AG10803 (cell line): Measurements from ENCODE around the gene HCFC2.

ENCODE experiments used
- DNase-seq: peaks from one replicate; pipeline ENCODE4 v3.0.0; 2010; ENCODE audit warnings: low read depth
- H3K4me3 ChIP-seq: 2 replicates; pipeline ENCODE4 v1.5.1; 2011; ENCODE audit warnings: mild to moderate bottlenecking, low read length, control low read depth
- TF ChIP-seq, protein P1 (sequence below): conservative IDR thresholded peaks from 2 replicates; pipeline ENCODE4 v1.5.1; 2011; ENCODE audit warnings: mild to moderate bottlenecking, low read length, control low read depth, inconsistent platforms

The HCFC2 gene

DNA sequence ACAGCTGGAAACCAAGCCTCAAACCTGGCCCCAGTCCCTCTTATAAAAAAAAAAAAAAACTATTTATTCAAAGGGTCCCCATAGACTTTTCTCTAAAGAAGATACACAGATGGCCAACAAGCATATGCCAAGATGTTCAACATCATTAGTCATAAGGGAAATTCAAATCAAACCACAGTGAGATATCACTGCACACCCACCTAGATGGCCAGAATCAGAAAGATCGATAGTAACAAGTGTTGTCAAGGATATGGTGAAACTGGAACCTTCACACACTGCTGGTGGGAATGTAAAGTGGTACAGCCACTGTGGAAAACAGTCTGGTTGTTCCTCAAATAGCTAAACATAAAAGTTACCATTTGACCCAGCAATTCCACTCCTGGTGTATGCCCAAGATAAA lies 79.6 kb downstream of the HCFC2 start:
- TF ChIP-seq, protein P1, sequence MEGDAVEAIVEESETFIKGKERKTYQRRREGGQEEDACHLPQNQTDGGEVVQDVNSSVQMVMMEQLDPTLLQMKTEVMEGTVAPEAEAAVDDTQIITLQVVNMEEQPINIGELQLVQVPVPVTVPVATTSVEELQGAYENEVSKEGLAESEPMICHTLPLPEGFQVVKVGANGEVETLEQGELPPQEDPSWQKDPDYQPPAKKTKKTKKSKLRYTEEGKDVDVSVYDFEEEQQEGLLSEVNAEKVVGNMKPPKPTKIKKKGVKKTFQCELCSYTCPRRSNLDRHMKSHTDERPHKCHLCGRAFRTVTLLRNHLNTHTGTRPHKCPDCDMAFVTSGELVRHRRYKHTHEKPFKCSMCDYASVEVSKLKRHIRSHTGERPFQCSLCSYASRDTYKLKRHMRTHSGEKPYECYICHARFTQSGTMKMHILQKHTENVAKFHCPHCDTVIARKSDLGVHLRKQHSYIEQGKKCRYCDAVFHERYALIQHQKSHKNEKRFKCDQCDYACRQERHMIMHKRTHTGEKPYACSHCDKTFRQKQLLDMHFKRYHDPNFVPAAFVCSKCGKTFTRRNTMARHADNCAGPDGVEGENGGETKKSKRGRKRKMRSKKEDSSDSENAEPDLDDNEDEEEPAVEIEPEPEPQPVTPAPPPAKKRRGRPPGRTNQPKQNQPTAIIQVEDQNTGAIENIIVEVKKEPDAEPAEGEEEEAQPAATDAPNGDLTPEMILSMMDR = no peak
- DNase-seq = no peak
- no peak overlapping the region for H3K4me3 ChIP-seq

DNA sequence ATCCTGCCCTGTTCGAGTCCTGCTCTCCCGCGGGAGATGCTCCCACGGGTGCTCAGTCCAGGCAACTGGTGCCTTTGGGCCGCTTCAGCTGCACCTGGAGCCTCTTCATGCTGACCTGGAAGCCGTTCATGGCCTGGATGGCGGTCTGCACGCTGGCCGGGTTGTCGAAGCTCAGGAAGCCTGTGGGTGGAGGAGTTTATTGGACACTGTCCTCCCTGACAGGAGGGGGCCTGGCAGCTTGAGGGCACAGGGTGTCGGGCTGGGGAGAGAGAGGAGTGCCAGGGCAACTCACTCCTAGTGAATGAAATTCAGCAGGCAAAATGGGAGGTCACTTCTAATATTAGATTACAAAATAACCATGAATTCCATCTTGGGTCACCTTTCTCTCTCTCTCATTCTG lies 83.0 kb downstream of the HCFC2 start:
- DNase-seq = no peak
- no peak overlapping the region for H3K4me3 ChIP-seq
- TF ChIP-seq, protein P1 = no peak

DNA sequence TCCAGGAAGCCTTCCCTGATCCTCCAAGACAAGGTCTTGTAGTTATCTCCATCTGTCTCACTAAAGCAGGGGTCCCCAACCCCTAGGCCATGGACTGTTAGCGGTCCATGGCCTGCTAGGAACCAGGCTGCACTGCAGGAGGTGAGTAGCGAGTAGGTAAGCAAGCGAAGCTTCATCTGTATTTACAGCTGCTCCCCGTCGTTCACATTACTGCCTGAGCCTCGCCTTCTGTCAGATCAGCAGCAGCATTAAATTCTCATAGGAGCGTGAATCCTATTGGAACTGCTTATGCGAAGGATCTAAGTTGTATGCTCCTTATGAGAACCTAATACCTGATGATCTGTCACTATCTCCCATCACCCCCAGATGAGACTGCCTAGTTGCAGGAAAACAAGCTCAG lies 86.1 kb downstream of the HCFC2 start:
- TF ChIP-seq, protein P1 = no peak
- no peak for DNase-seq
- no peak overlapping the region for H3K4me3 ChIP-seq

DNA sequence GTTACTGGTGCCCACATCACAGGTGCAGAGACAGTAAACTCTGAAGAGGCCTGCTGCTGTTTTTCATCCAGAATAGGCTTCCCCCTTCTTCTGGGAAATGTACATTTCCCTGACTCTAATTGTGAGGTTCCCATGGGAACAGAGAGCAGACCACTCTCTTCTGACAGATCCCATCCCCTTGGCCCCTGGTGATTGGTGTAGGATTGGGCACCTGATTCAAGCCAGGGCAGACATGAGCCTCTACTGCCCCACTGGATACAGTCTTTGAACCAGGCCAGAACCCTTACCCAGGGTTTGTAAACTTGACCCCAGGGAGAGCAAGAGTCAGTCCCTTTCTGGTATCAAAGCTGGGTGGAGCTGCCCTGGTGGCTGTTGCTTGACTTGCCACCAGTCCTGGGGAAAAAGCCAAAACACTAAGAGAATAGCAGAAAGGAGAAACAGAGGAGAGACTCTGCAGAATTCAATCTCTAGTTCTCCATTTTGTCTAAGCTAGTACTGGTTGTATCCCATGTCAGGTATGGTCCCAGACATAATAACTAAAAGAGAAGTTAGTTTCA lies 88.4 kb downstream of the HCFC2 start:
- H3K4me3 ChIP-seq = no peak overlapping the region
- TF ChIP-seq, protein P1 = no peak
- DNase-seq = no peak

DNA sequence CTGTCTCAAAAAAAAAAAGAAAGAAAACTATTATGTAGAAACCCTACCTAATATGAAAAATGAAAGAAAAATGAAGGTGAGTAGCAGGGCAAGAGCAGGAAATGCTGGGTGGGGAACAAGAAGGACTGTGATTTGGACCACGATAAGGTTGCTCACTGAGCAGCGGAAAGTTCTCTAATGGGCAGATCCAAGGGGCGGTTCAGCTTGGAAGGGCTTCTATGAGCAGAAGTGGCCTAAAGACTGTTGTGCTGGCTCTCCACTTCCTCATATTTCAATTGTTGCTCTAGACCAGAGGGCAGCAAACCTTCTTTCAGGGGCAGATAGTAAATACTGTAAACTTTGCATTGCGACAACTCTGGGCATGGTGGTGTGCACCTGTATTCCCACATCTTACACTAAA lies 90.0 kb downstream of the HCFC2 start:
- no peak for DNase-seq
- H3K4me3 ChIP-seq = no peak overlapping the region
- TF ChIP-seq, protein P1 = no peak

DNA sequence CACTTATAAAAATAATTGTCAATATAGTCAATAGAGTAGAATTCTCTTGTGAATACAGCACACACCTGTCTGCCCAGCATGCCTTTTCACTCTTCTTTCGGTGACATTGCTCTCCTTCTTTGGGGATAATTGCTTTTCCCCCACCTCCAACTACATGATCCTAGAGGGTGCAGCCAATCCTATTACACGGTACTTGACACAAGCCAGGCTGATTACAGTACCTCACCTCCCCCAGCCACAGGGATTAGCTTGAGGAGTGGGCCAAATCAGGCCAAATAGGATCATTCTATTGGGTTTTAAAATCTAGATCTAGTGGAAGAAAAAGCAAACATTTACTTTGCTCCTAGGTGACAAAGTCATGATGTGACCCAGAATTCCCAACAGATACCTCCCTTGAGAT lies 90.5 kb downstream of the HCFC2 start:
- DNase-seq = no peak
- H3K4me3 ChIP-seq = no peak overlapping the region
- TF ChIP-seq, protein P1 = no peak
